Panc1 (cell line): ENCODE measurements around the gene DNAJC18. TPM values are rescaled to one million over a fixed set of nuclear protein-coding genes. Genes with fewer than 3 reads are reported as not detected.

Source experiments
- ATAC-seq: fragments of 200-7000 bp; cut with Tn5 transposase; 2 replicates; pipeline ENCODE4 v1.9.1; 2020; ENCODE audit warnings: mild to moderate bottlenecking, moderate library complexity
- BruUV-seq: library from RNA; stranded (reverse); fragments of 400-500 nt; replicated peaks from 2 replicates; lab custom pipeline; 2021; lab: Mats Ljungman, UMichigan
- CTCF ChIA-PET: fragments of 300-600 bp; sonication (Branson Sonifier 250); formaldehyde crosslinking; loops from one replicate; lab custom pipeline; 2022; ENCODE audit warnings: antibody characterized with exemption; lab: Charles Lee
- POLR2A ChIA-PET: fragments of 300-600 bp; sonication (Branson Sonifier 250); formaldehyde crosslinking; loops from one replicate; lab custom pipeline; 2022; ENCODE audit warnings: antibody characterized with exemption; lab: Charles Lee
- DNase-seq: peaks from one replicate; pipeline ENCODE4 v3.0.0-alpha.2; 2010; ENCODE audit warnings: low read depth, low spot score
- H3K27ac ChIP-seq: 2 replicates; pipeline ENCODE4 v1.5.1; 2011; ENCODE audit warnings: mild to moderate bottlenecking, low read length, inconsistent platforms
- H3K27me3 ChIP-seq: fragments of 200-500 bp; sonication (Bioruptor generic); 2 replicates; pipeline ENCODE4 v1.6.0; 2014; ENCODE audit warnings: low read length, inconsistent platforms; ENCODE audit not compliant: control insufficient read depth, insufficient read depth
- H3K36me3 ChIP-seq: fragments of 200-500 bp; sonication (Bioruptor generic); 2 replicates; pipeline ENCODE4 v1.5.1; 2014; ENCODE audit warnings: inconsistent platforms, mild to moderate bottlenecking, low read length, moderate library complexity; ENCODE audit not compliant: control insufficient read depth, insufficient read depth
- H3K4me1 ChIP-seq: 2 replicates; pipeline ENCODE4 v1.5.1; 2011; ENCODE audit warnings: inconsistent platforms, mild to moderate bottlenecking, low read length, moderate library complexity; ENCODE audit not compliant: control insufficient read depth, insufficient read depth
- H3K4me3 ChIP-seq, 2 experiments: 2 replicates each; pipeline ENCODE4 v1.5.1; 2011 to 2012; ENCODE audit warnings: low read depth in 2 of 2, low read length in 2 of 2, mild to moderate bottlenecking in 2 of 2, inconsistent platforms in 1 of 2, moderate library complexity in 1 of 2
- H3K9me3 ChIP-seq: fragments of 200-500 bp; sonication (Bioruptor generic); 2 replicates; pipeline ENCODE4 v1.5.1; 2014; ENCODE audit warnings: low read depth, mild to moderate bottlenecking, inconsistent platforms, low read length, moderate library complexity; ENCODE audit not compliant: control insufficient read depth, insufficient read depth
- POLR2AphosphoS5 ChIP-seq: IDR thresholded peaks from 2 replicates; pipeline ENCODE4 v1.6.1; 2012; ENCODE audit warnings: mild to moderate bottlenecking, low read depth, low read length, moderate library complexity
- SIN3A ChIP-seq: IDR thresholded peaks from 2 replicates; pipeline ENCODE4 v1.6.1; 2012; ENCODE audit warnings: low read depth, mild to moderate bottlenecking, low read length, moderate library complexity, borderline replicate concordance; ENCODE audit not compliant: insufficient read depth
- TCF7L2 ChIP-seq: IDR thresholded peaks from 2 replicates; pipeline ENCODE4 v1.6.1; 2011; ENCODE audit warnings: mild to moderate bottlenecking, low read depth, low read length, inconsistent platforms
- in situ Hi-C: cut with HindIII; loops from 2 replicates; pipeline ENCODE4 v1.10.0; 2016; ENCODE audit warnings: low sequenced_read_pairs, low pct_unique_long_range_greater_than_20kb
- intact Hi-C: fragments of 100-400 bp; cut with micrococcal nuclease; formaldehyde crosslinking; loops from one replicate; pipeline ENCODE4 v1.10.0; 2022; ENCODE audit not compliant: unreplicated experiment
- total RNA-seq: library from RNA; stranded (reverse); gene quantifications from one replicate; pipeline ENCODE4 v1.2.1, GENCODE V29; 2021; ENCODE audit not compliant: unreplicated experiment
- TF ChIP-seq, protein P1 (sequence below): fragments of 450-650 bp; IDR thresholded peaks from 2 replicates; pipeline ENCODE4 v1.5.1; 2017; ENCODE audit warnings: mild to moderate bottlenecking
- TF ChIP-seq, protein P2 (sequence below), 2 experiments: IDR thresholded peaks; 2 replicates each; pipeline ENCODE4 v1.6.1; 2011 to 2012; ENCODE audit warnings: low read depth in 2 of 2, control low read depth in 1 of 2, low read length in 1 of 2, mild to moderate bottlenecking in 1 of 2, moderate library complexity in 1 of 2; ENCODE audit not compliant: insufficient read depth in 1 of 2

DNAJC18 gene
- total RNA-seq, 1 experiment from 2014 or later: 8.8 TPM

DNA sequence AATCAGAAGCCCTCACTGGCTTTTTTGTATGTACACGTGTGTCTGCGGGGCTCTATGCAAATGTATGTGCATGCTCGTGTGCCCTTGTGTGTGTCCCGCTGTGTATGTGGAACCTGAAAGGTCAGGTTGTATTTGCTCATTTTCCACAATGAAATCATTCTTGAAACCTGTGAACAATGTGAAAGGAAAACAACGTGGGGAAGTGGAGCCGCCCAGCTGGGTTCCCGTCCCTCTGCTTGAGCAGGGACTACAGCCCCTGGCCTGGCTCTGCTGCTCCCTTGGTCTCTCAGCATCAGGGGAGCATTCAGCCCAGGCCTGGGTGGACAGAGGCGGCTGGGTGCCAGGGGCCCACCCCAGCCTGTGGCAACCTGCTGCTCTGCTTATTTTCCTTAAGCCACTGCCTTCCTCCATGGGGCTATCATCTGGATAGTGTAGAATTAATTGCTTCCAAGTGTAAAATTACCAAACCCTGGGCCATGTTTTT, 20.2 kb upstream of the DNAJC18 start:
- intact Hi-C loops (no loop called here), in situ Hi-C loops (no loop called here)
- no peaks in the 10 kb centered on the region for H3K27me3 ChIP-seq
- TF ChIP-seq POLR2AphosphoS5 (no peak), SIN3A (no peak), TCF7L2 (no peak)
- TF ChIP-seq, protein P1, sequence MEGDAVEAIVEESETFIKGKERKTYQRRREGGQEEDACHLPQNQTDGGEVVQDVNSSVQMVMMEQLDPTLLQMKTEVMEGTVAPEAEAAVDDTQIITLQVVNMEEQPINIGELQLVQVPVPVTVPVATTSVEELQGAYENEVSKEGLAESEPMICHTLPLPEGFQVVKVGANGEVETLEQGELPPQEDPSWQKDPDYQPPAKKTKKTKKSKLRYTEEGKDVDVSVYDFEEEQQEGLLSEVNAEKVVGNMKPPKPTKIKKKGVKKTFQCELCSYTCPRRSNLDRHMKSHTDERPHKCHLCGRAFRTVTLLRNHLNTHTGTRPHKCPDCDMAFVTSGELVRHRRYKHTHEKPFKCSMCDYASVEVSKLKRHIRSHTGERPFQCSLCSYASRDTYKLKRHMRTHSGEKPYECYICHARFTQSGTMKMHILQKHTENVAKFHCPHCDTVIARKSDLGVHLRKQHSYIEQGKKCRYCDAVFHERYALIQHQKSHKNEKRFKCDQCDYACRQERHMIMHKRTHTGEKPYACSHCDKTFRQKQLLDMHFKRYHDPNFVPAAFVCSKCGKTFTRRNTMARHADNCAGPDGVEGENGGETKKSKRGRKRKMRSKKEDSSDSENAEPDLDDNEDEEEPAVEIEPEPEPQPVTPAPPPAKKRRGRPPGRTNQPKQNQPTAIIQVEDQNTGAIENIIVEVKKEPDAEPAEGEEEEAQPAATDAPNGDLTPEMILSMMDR: no peak
- TF ChIP-seq, protein P2, sequence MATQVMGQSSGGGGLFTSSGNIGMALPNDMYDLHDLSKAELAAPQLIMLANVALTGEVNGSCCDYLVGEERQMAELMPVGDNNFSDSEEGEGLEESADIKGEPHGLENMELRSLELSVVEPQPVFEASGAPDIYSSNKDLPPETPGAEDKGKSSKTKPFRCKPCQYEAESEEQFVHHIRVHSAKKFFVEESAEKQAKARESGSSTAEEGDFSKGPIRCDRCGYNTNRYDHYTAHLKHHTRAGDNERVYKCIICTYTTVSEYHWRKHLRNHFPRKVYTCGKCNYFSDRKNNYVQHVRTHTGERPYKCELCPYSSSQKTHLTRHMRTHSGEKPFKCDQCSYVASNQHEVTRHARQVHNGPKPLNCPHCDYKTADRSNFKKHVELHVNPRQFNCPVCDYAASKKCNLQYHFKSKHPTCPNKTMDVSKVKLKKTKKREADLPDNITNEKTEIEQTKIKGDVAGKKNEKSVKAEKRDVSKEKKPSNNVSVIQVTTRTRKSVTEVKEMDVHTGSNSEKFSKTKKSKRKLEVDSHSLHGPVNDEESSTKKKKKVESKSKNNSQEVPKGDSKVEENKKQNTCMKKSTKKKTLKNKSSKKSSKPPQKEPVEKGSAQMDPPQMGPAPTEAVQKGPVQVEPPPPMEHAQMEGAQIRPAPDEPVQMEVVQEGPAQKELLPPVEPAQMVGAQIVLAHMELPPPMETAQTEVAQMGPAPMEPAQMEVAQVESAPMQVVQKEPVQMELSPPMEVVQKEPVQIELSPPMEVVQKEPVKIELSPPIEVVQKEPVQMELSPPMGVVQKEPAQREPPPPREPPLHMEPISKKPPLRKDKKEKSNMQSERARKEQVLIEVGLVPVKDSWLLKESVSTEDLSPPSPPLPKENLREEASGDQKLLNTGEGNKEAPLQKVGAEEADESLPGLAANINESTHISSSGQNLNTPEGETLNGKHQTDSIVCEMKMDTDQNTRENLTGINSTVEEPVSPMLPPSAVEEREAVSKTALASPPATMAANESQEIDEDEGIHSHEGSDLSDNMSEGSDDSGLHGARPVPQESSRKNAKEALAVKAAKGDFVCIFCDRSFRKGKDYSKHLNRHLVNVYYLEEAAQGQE (IDR thresholded peaks at IDR 0.05; ENCODE audit: insufficient read depth in 1 of 2, low read depth in 2 of 2, low read length in 1 of 2): no peak
- no peak overlapping the region for H3K4me3 ChIP-seq
- ATAC-seq (no peak), DNase-seq (no peak)
- H3K4me1 ChIP-seq: no peaks in the 10 kb centered on the region
- no peak overlapping the region for H3K27ac ChIP-seq
- H3K9me3 ChIP-seq: no peaks in the 10 kb centered on the region
- no peaks in the 10 kb centered on the region for H3K36me3 ChIP-seq
- ChIA-PET CTCF (no interaction called here), POLR2A (no interaction called here)
- no TSS peak for BruUV-seq

DNA sequence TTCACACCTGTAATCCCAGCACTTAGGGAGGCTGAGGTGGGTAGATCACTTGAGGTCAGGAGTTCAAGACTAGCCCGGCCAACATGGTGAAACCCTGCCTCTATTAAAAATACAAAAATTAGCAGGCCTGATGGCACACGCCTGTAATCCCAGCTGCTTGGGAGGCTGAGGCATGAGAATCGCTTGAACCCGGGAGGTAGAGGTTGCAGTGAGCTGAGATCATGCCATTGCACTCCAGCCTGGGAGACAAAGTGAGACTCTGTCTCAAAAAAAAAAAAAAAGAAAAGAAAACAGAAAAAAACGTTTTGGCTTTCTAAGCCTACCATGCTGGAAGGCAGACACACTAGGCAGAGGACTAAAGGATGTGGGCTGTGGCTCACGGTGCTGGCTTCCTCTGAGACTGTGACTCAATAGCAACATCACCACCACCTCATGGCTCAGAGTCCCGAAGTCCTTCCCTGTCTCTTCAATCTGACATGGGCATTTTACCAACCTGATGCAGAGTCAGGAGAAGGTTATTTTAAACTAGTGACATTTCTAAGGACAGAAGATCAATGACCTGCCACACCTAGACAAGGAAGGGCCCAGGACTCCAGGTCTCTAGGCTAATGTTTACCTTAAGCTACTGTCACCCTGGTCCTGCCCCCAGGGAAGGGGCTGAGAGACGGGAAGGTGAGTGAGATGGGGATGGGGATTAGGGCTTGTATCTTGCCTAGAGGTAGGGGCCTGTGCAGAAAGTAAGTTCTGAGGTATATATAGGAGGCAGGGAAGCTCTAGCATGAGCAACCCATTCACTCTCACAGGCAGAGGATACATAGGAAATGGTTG, 19.5 kb upstream of the DNAJC18 start:
- POLR2A ChIA-PET: interaction anchor here (0.6 to 0.7 kb wide), 2 partner anchors 112 to 127 kb away, joined by 3 to 5 read pairs; no protein-coding TSS in a partner anchor

More for the DNA sequence above, 19.5 kb upstream of the DNAJC18 start:
- H3K27me3 ChIP-seq: no peaks in the 10 kb centered on the region
- intact Hi-C loops (no loop called here), in situ Hi-C loops (no loop called here)
- no peaks in the 10 kb centered on the region for H3K36me3 ChIP-seq
- no peaks in the 10 kb centered on the region for H3K9me3 ChIP-seq
- DNase-seq (no peak), ATAC-seq (peak; percentile 45; the same call in 1 of the 2 replicates)
- H3K4me3 ChIP-seq: no peak overlapping the region
- TF ChIP-seq, protein P1: no peak
- TF ChIP-seq, protein P2 (IDR thresholded peaks at IDR 0.05; ENCODE audit: insufficient read depth in 1 of 2, low read depth in 2 of 2, low read length in 1 of 2): no peak
- TF ChIP-seq SIN3A: no peak
- TF ChIP-seq TCF7L2: no peak
- TF ChIP-seq POLR2AphosphoS5: no peak
- no TSS peak for BruUV-seq
- no peak overlapping the region for H3K27ac ChIP-seq
- H3K4me1 ChIP-seq: no peaks in the 10 kb centered on the region
- CTCF ChIA-PET: interaction anchor here (0.9 kb wide), 1 partner anchor 55 kb away, joined by 3 read pairs; no protein-coding TSS in a partner anchor
